H1 (cell line): Measurements from ENCODE around the gene SSR2. TPM values are rescaled to one million over a fixed set of nuclear protein-coding genes. Genes with fewer than 3 reads are reported as not detected.

ENCODE experiments used
- ASH2L ChIP-seq: fragments of 200-600, 300-600 bp; sonication (generic); IDR thresholded peaks from one replicate; pipeline ENCODE4 v1.7.1; 2017; ENCODE audit warnings: low read length
- EGR1 ChIP-seq: IDR thresholded peaks from 2 replicates; pipeline ENCODE4 v1.6.1; 2011; ENCODE audit warnings: low read depth, low read length, borderline replicate concordance
- EP300 ChIP-seq, 2 experiments: IDR thresholded peaks; 1 replicate in 1 of 2; 2 replicates in 1 of 2; pipeline ENCODE4 v1.6.1; 2011 to 2012; ENCODE audit warnings: low read depth in 2 of 2, low read length in 2 of 2, mild to moderate bottlenecking in 2 of 2, borderline replicate concordance in 1 of 2, inconsistent platforms in 1 of 2, moderate library complexity in 1 of 2
- EZH2 ChIP-seq: fragments of 200-600 bp; sonication (generic); IDR thresholded peaks from 2 replicates; pipeline ENCODE4 v1.7.1; 2012; ENCODE audit warnings: low read depth, mild to moderate bottlenecking, moderate library complexity, low read length, inconsistent platforms; ENCODE audit not compliant: severe bottlenecking
- HDAC2 ChIP-seq, 2 experiments: fragments of 300-600 bp in 1 of 2; sonication (generic) in 1 of 2; IDR thresholded peaks; 2 replicates each; pipeline ENCODE4 v1.6.1; 2011 to 2012; ENCODE audit warnings: low read depth in 2 of 2, low read length in 2 of 2, mild to moderate bottlenecking in 2 of 2, moderate library complexity in 2 of 2, borderline replicate concordance in 1 of 2, inconsistent platforms in 1 of 2
- JUND ChIP-seq: IDR thresholded peaks from 2 replicates; pipeline ENCODE4 v1.6.1; 2011; ENCODE audit warnings: mild to moderate bottlenecking, improper control_type of control experiment, low read length
- KDM1A ChIP-seq: fragments of 200-600, 300-600 bp; sonication (generic); IDR thresholded peaks from 2 replicates; pipeline ENCODE4 v1.7.1; 2016; ENCODE audit warnings: mild to moderate bottlenecking, low read length, borderline replicate concordance
- KDM4A ChIP-seq: IDR thresholded peaks from one replicate; pipeline ENCODE4 v1.7.1; 2012; ENCODE audit warnings: low read depth, mild to moderate bottlenecking, moderate library complexity, low read length, inconsistent platforms; ENCODE audit not compliant: severe bottlenecking
- KDM5A ChIP-seq: fragments of 200-600 bp; IDR thresholded peaks from 2 replicates; pipeline ENCODE4 v1.7.1; 2012; ENCODE audit warnings: mild to moderate bottlenecking, low read length, inconsistent platforms, mixed read lengths
- RBBP5 ChIP-seq: IDR thresholded peaks from 2 replicates; pipeline ENCODE4 v1.7.1; 2012; ENCODE audit warnings: low read depth, mild to moderate bottlenecking, inconsistent platforms, low read length, moderate library complexity, borderline replicate concordance
- SIN3A ChIP-seq, 2 experiments: IDR thresholded peaks in 1 of 2; conservative IDR thresholded peaks in 1 of 2; 2 replicates each; pipeline ENCODE4 v1.6.1; 2011 to 2012; ENCODE audit warnings: low read length in 2 of 2, improper control_type of control experiment in 1 of 2, low read depth in 1 of 2, mild to moderate bottlenecking in 1 of 2
- SIRT6 ChIP-seq: IDR thresholded peaks from one replicate; pipeline ENCODE4 v1.7.1; 2012; ENCODE audit warnings: low read length, inconsistent platforms
- SIX5 ChIP-seq: IDR thresholded peaks from 2 replicates; pipeline ENCODE4 v1.6.1; 2011; ENCODE audit warnings: mild to moderate bottlenecking, low read depth, low read length
- SP1 ChIP-seq: IDR thresholded peaks from 2 replicates; pipeline ENCODE4 v1.6.1; 2011; ENCODE audit warnings: low read depth, low read length
- SRF ChIP-seq: IDR thresholded peaks from 2 replicates; pipeline ENCODE4 v1.6.1; 2011; ENCODE audit warnings: mild to moderate bottlenecking, low read depth, low read length, moderate library complexity
- TAF7 ChIP-seq: optimal IDR thresholded peaks from 2 replicates; pipeline ENCODE3; 2011; ENCODE audit warnings: low read depth, mild to moderate bottlenecking, inconsistent platforms, low read length, moderate library complexity, borderline replicate concordance
- TBP ChIP-seq: IDR thresholded peaks from 2 replicates; pipeline ENCODE4 v1.6.1; 2011; ENCODE audit warnings: low read depth, low read length, improper control_type of control experiment
- TEAD4 ChIP-seq: IDR thresholded peaks from 2 replicates; pipeline ENCODE4 v1.6.1; 2012; ENCODE audit warnings: low read depth, low read length, inconsistent platforms, mixed read lengths
- polyA plus RNA-seq, 7 experiments: library from polyadenylated mRNA; depleted of rRNA in 3 of 7; stranded (reverse) in 5 of 7; unstranded in 2 of 7; fragments of >200 nt in 5 of 7; fragments of 200-250 nt in 2 of 7; gene quantifications; 1 replicate in 5 of 7; 2 replicates in 1 of 7; 4 replicates in 1 of 7; pipeline versions ENCODE4 v1.2.1 to v1.2.3, GENCODE V29; 2011 to 2013; ENCODE audit warnings: missing spikeins in 2 of 7, mixed read lengths in 2 of 7
- total RNA-seq: library from RNA; stranded (reverse); fragmentation: NEBNext Ultra II Directional; extraction: Animal tissue kit (Norgen Biotek cat#: 25700); gene quantifications from 2 replicates; pipeline ENCODE4 v1.2.1, GENCODE V29; 2021
- TF ChIP-seq, protein P1 (sequence below): IDR thresholded peaks from 2 replicates; pipeline ENCODE4 v1.6.1; 2012; ENCODE audit warnings: low read length, inconsistent platforms

Gene SSR2
- total and polyA plus RNA-seq, 2 of the 8 experiments (the other 6 are each of a cell fraction or from before 2014, with no cell fraction given), result 190 to 648 TPM

DNA sequence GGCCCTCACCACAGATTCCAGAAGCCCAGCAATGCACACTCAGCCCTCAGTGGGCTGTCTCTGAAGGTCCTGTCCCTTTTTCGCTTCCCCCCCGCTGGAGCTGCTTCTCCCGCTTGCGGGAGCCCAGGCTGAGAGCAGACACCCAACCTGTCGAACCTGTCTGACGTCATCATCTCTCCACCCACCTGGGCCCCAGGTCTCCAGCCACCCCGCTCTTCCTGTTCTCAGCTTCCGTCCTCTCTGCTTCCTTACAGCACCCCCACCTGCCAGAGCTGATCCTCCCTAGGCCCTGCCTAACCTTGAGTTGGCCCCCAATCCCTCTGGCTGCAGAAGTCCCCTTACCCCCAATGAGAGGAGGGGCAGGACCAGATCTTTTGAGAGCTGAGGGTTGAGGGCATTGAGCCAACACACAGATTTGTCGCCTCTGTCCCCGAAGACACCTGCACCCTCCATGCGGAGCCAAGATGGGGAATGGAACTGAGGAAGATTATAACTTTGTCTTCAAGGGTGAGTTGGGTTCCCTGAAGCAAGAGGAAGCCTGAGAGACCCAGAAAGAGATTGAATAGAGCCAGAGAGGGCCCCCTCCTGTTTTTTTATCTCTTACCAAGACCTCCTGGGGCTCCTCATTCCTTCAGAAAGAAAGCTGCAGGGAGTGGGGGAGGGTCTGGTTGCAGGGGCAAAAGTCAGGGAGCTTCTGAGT is 40.3 kb upstream of the SSR2 start, which contains the start of gene RAB25 (continued):
- TF ChIP-seq SRF (no peak), EGR1 (no peak; the same call in 1 of the 2 replicates), TBP (no peak; the same call in 1 of the 2 replicates), SP1 (peak; percentile 67), SIX5 (no peak), JUND (peak; percentile 93), SIRT6 (no peak), TEAD4 (no peak), EZH2 (no peak), TAF7 (peak; percentile 64), RBBP5 (peak; percentile 96), KDM4A (no peak), SIN3A (conservative IDR thresholded peaks at IDR 0.05 in 1 of 2, IDR thresholded peaks at IDR 0.05 in 1 of 2; ENCODE audit: low read depth in 1 of 2, low read length in 2 of 2) (peak in 1 of 2 experiments; percentile 52; a peak in 1 of 4 replicates), HDAC2 (IDR thresholded peaks at IDR 0.05; ENCODE audit: borderline replicate concordance in 1 of 2, low read depth in 2 of 2, low read length in 2 of 2) (peak in 1 of 2 experiments; percentile 61; a peak in 1 of 4 replicates), KDM5A (no peak), EP300 (IDR thresholded peaks at IDR 0.05; ENCODE audit: borderline replicate concordance in 1 of 2, low read depth in 2 of 2, low read length in 2 of 2) (peak in 1 of 2 experiments; percentile 35; a peak in 1 of 3 replicates), ASH2L (peak; percentile 99), KDM1A (no peak)
- TF ChIP-seq, protein P1, sequence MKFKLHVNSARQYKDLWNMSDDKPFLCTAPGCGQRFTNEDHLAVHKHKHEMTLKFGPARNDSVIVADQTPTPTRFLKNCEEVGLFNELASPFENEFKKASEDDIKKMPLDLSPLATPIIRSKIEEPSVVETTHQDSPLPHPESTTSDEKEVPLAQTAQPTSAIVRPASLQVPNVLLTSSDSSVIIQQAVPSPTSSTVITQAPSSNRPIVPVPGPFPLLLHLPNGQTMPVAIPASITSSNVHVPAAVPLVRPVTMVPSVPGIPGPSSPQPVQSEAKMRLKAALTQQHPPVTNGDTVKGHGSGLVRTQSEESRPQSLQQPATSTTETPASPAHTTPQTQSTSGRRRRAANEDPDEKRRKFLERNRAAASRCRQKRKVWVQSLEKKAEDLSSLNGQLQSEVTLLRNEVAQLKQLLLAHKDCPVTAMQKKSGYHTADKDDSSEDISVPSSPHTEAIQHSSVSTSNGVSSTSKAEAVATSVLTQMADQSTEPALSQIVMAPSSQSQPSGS, result no peak
